GM12878 (cell line): ENCODE measurements around the gene CATSPERZ.

Source experiments
- ATF2 ChIP-seq: IDR thresholded peaks from 2 replicates; pipeline ENCODE4 v1.6.1; 2012; ENCODE audit warnings: low read length, inconsistent platforms
- E4F1 ChIP-seq: fragments of 450-650 bp; IDR thresholded peaks from 2 replicates; pipeline ENCODE4 v1.6.1; 2018; ENCODE audit warnings: borderline replicate concordance, mild to moderate bottlenecking; ENCODE audit not compliant: partially characterized antibody
- EZH2 ChIP-seq: IDR thresholded peaks from 2 replicates; pipeline ENCODE4 v1.6.1; 2012; ENCODE audit warnings: low read depth, mild to moderate bottlenecking, control low read depth, inconsistent platforms, low read length, borderline replicate concordance; ENCODE audit not compliant: control insufficient read depth
- GABPA ChIP-seq: IDR thresholded peaks from 2 replicates; pipeline ENCODE4 v1.6.1; 2014; ENCODE audit warnings: antibody characterized with exemption, low read depth, mild to moderate bottlenecking, inconsistent platforms
- MTA3 ChIP-seq: IDR thresholded peaks from 2 replicates; pipeline ENCODE4 v1.6.1; 2012; ENCODE audit warnings: low read length, inconsistent platforms, borderline replicate concordance
- PKNOX1 ChIP-seq: fragments of 450-650 bp; IDR thresholded peaks from 2 replicates; pipeline ENCODE4 v1.6.1; 2016; ENCODE audit warnings: mild to moderate bottlenecking
- PML ChIP-seq: IDR thresholded peaks from 2 replicates; pipeline ENCODE4 v1.6.1; 2012; ENCODE audit warnings: low read length, inconsistent platforms
- POU2F2 ChIP-seq: IDR thresholded peaks from 3 replicates; pipeline ENCODE4 v1.6.1; 2011; ENCODE audit warnings: low read depth, mild to moderate bottlenecking, low read length, borderline replicate concordance
- PRDM15 ChIP-seq: fragments of 450-650 bp; formaldehyde crosslinking; IDR thresholded peaks from 2 replicates; pipeline ENCODE4 v1.4.0; 2020; ENCODE audit warnings: mild to moderate bottlenecking, moderate library complexity
- REST ChIP-seq: IDR thresholded peaks from 2 replicates; pipeline ENCODE4 v1.6.1; 2012; ENCODE audit warnings: mild to moderate bottlenecking, low read depth, low read length
- ZZZ3 ChIP-seq: IDR thresholded peaks from 2 replicates; pipeline ENCODE4 v1.6.1; 2011; ENCODE audit warnings: low read depth; ENCODE audit not compliant: control insufficient read depth, insufficient read length
- TF ChIP-seq, protein P1 (sequence below), 3 experiments: IDR thresholded peaks in 2 of 3; conservative IDR thresholded peaks in 1 of 3; 2 replicates each; pipeline ENCODE4 v1.5.1; 2011; ENCODE audit warnings: low read depth in 3 of 3, low read length in 3 of 3, mild to moderate bottlenecking in 3 of 3, control low read depth in 2 of 3, moderate library complexity in 2 of 3, inconsistent platforms in 1 of 3, mixed read lengths in 1 of 3; ENCODE audit not compliant: control insufficient read depth in 2 of 3, insufficient read depth in 1 of 3; ENCODE audit errors: extremely low read depth in 1 of 3

DNA sequence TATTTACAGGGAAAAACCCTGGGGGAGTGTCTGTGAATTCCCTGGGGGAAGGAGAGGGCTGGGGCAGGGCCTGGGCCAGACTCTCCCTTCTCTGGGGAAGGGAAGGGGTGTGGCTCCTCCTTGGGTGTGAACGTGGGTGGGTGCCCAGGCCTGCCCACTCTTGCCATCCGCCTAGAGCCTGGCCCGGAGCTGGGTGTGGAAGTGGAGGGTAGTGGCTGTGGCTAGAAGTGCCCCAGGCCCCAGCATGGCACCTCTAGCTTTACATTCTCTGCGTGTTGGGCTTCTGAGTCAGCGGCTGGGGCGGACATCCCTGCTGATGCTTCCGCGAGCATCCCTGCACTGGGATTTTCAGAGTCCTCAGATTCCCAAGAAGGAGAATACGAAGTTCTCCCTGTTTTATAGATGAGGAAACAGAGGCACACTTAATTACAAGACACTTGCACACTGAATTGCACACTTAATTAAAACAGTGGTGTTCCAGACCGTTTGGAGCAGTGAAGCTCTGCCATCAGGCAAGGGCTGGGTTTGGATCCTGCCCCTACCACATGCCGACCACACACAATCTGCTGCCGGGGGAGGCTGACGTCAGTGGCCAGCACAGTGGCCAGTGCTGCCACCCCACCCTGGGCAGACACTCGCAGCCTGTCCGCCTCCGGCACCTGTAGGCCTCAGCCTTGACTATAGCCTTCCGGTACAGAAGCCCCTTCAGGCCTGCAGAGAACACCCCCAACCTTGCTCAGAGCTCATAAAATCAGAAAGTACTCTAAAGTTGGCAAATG lies 23.3 kb upstream of the CATSPERZ start:
- no peak for TF ChIP-seq PKNOX1
- TF ChIP-seq, protein P1, sequence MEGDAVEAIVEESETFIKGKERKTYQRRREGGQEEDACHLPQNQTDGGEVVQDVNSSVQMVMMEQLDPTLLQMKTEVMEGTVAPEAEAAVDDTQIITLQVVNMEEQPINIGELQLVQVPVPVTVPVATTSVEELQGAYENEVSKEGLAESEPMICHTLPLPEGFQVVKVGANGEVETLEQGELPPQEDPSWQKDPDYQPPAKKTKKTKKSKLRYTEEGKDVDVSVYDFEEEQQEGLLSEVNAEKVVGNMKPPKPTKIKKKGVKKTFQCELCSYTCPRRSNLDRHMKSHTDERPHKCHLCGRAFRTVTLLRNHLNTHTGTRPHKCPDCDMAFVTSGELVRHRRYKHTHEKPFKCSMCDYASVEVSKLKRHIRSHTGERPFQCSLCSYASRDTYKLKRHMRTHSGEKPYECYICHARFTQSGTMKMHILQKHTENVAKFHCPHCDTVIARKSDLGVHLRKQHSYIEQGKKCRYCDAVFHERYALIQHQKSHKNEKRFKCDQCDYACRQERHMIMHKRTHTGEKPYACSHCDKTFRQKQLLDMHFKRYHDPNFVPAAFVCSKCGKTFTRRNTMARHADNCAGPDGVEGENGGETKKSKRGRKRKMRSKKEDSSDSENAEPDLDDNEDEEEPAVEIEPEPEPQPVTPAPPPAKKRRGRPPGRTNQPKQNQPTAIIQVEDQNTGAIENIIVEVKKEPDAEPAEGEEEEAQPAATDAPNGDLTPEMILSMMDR (IDR thresholded peaks at IDR 0.05 in 2 of 3, conservative IDR thresholded peaks at IDR 0.05 in 1 of 3; ENCODE audit: control insufficient read depth in 2 of 3, extremely low read depth in 1 of 3, insufficient read depth in 1 of 3, low read depth in 3 of 3, low read length in 3 of 3), result no peak
- TF ChIP-seq PRDM15 (CRISPR knock-in tag), result no peak
- no peak for TF ChIP-seq EZH2
- no peak for TF ChIP-seq E4F1
- TF ChIP-seq REST, result no peak
- no peak for TF ChIP-seq MTA3
- no peak for TF ChIP-seq POU2F2
- no peak for TF ChIP-seq ATF2
- no peak for TF ChIP-seq ZZZ3
- TF ChIP-seq PML, result no peak
- TF ChIP-seq GABPA, result no peak
